ENCODE results near the gene FCHSD1. TPM values are rescaled to one million over a fixed set of nuclear protein-coding genes. Genes with fewer than 3 reads are reported as not detected.

Gene FCHSD1
- polyA plus RNA-seq, 4 donors: 8.3 to 22.0 (median 13.6) TPM

DNA sequence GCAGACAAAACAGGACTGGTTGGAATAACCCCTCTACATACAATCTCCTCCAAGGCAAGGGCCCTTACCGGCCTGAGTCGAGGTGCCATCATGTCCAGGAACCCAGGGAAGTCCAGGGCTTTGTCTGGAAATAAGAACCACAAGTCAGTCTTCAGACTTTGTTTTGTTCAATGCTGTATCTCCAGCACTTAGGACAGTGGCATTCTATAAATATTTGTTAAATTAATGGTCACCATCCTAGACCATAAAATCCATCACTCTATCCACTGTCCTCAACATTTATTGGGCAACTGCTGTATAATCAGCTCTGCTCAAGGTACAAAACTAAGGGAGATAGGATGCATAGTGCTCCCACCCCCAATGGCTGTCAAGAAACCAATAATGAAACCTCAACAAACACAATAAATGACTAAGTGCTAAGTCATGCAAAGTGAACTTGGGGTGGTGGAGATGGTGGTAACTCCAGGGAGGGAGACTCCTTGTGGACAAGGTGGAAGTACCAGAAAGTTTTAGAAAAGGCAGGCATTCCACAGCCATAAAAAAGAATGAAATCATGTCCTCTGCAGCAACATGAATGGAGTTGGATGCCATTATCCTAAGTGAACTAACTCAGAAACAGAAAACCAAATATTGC is 9.5 kb downstream of the FCHSD1 start:
- H3K36me3 ChIP-seq (ENCODE audit: control insufficient read depth in 3 of 3, insufficient read depth in 2 of 3, low read depth in 1 of 3, low read length in 3 of 3): peaks cover 0 to 49% (median 4%) of the 10 kb centered on the region in 3 donors
- peaks cover 0 to 11% (median 0%) of the 10 kb centered on the region in 3 donors for H3K4me1 ChIP-seq (ENCODE audit: control insufficient read depth in 3 of 3, insufficient read depth in 2 of 3, low read depth in 1 of 3, low read length in 2 of 3)
- peaks cover 0 to 16% (median 0%) of the 10 kb centered on the region in 3 donors for H3K27me3 ChIP-seq (ENCODE audit: control insufficient read depth in 3 of 3, insufficient read depth in 3 of 3, low read length in 3 of 3)
- WGBS, 3 donors: 86 to 94% (median 90%) methylated on average over 2 of the region's 2 CpGs
- H3K27ac ChIP-seq (ENCODE audit: low read depth in 1 of 3, low read length in 2 of 3): no peak overlapping the region
- FAIRE-seq: no peak
- H3K9me3 ChIP-seq (ENCODE audit: control insufficient read depth in 2 of 2, insufficient read depth in 1 of 2, low read depth in 1 of 2, low read length in 1 of 2): no peaks in the 10 kb centered on the region
- peak; percentile 61 to 70 for DNase-seq
- no peak overlapping the region for H3K4me3 ChIP-seq (ENCODE audit: low read depth in 1 of 3, low read length in 3 of 3)

DNA sequence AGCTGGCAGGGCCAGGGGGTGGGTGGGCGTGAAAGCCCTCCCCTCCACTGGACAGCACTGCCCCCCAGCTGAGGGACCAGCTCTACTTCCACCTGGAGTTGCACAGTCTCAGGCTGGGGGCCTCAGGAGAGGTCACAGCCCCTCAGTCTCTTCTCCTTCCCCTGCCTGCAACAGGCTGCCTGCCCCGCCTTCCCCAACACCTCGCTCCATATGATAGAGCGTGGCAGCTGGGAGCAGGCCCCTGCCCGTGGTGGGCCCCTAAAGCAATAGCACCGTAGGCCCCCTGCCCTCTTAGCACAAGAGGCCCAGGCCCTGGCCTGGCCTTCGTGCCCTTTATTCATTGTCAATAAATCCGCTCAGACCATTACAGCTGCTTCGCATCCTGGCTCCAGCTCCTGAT is 10.5 kb downstream of the FCHSD1 start:
- H3K27ac ChIP-seq (ENCODE audit: low read depth in 1 of 3, low read length in 2 of 3): no peak overlapping the region
- peaks cover 0 to 42% (median 4%) of the 10 kb centered on the region in 3 donors for H3K36me3 ChIP-seq (ENCODE audit: control insufficient read depth in 3 of 3, insufficient read depth in 2 of 3, low read depth in 1 of 3, low read length in 3 of 3)
- WGBS, 3 donors: 86 to 90% (median 87%) methylated on average over 9 of the region's 9 CpGs
- H3K4me1 ChIP-seq (ENCODE audit: control insufficient read depth in 3 of 3, insufficient read depth in 2 of 3, low read depth in 1 of 3, low read length in 2 of 3): peaks cover 0 to 14% (median 0%) of the 10 kb centered on the region in 3 donors
- no peak for DNase-seq
- H3K9me3 ChIP-seq (ENCODE audit: control insufficient read depth in 2 of 2, insufficient read depth in 1 of 2, low read depth in 1 of 2, low read length in 1 of 2): no peaks in the 10 kb centered on the region
- H3K27me3 ChIP-seq (ENCODE audit: control insufficient read depth in 3 of 3, insufficient read depth in 3 of 3, low read length in 3 of 3): peaks cover 0 to 16% (median 0%) of the 10 kb centered on the region in 3 donors
- no peak for FAIRE-seq
- no peak overlapping the region for H3K4me3 ChIP-seq (ENCODE audit: low read depth in 1 of 3, low read length in 3 of 3)

DNA sequence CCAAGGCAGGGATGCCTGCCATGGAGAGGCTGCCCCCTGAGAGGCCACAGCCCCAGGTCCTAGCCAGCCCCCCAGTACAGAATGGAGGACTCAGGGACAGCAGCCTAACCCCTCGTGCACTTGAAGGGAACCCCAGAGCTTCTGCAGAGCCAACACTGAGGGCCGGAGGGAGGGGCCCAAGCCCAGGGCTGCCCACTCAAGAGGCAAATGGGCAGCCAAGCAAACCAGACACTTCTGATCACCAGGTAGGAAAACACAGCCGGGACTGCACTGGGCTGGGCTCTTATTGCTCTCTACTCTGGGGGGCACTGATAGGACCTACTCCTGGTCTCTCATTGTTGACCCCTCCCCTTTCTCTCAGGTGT is 11.2 kb downstream of the FCHSD1 start:
- H3K27me3 ChIP-seq (ENCODE audit: control insufficient read depth in 3 of 3, insufficient read depth in 3 of 3, low read length in 3 of 3): peaks cover 0 to 16% (median 0%) of the 10 kb centered on the region in 3 donors
- FAIRE-seq (no peak), DNase-seq (no peak)
- peaks cover 0 to 39% (median 4%) of the 10 kb centered on the region in 3 donors for H3K36me3 ChIP-seq (ENCODE audit: control insufficient read depth in 3 of 3, insufficient read depth in 2 of 3, low read depth in 1 of 3, low read length in 3 of 3)
- WGBS, 3 donors: 80 to 100% (median 90%) methylated on average over 2 to 3 of the region's 3 CpGs
- H3K27ac ChIP-seq (ENCODE audit: low read depth in 1 of 3, low read length in 2 of 3): no peak overlapping the region
- H3K4me3 ChIP-seq (ENCODE audit: low read depth in 1 of 3, low read length in 3 of 3): no peak overlapping the region
- H3K4me1 ChIP-seq (ENCODE audit: control insufficient read depth in 3 of 3, insufficient read depth in 2 of 3, low read depth in 1 of 3, low read length in 2 of 3): peaks cover 0 to 20% (median 0%) of the 10 kb centered on the region in 3 donors
- no peaks in the 10 kb centered on the region for H3K9me3 ChIP-seq (ENCODE audit: control insufficient read depth in 2 of 2, insufficient read depth in 1 of 2, low read depth in 1 of 2, low read length in 1 of 2)

DNA sequence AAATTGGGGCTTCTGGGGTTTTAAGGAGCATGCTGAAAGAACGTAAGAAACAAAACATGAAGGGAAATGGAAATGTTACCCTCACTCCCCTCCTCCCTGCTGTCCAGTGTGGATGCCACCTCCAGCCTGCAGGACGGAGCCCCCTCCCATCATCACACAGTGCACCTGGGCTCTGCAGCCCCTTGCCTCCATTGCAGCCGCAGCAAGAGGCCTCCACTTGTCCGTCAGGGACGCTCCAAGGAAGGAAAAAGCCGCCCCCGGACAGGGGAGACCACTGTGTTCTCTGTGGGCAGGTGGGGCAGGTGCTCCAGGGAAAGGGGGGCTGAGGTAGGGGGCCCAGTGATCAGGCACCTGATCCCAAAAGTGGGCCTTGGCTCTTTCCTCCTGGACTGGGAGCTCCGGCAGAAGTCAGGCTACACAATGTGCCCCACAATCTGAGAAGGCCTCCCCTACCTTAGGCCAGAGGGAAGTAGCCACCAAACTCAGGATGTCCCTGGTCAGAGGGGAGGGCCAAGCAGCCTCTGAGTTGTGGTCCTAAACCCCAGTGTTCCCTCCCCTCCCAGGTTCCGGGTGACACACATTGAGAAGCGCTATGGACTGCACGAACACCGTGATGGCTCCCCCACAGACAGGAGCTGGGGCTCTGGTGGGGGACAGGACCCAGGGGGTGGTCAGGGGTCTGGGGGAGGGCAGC is 11.7 kb downstream of the FCHSD1 start:
- FAIRE-seq: no peak
- H3K27ac ChIP-seq (ENCODE audit: low read depth in 1 of 3, low read length in 2 of 3): no peak overlapping the region
- no peak for DNase-seq
- WGBS, 3 donors: 92 to 95% (median 95%) methylated on average over 12 of the region's 12 CpGs
- peaks cover 0 to 37% (median 3%) of the 10 kb centered on the region in 3 donors for H3K36me3 ChIP-seq (ENCODE audit: control insufficient read depth in 3 of 3, insufficient read depth in 2 of 3, low read depth in 1 of 3, low read length in 3 of 3)
- H3K4me1 ChIP-seq (ENCODE audit: control insufficient read depth in 3 of 3, insufficient read depth in 2 of 3, low read depth in 1 of 3, low read length in 2 of 3): peaks cover 0 to 24% (median 0%) of the 10 kb centered on the region in 3 donors
- H3K27me3 ChIP-seq (ENCODE audit: control insufficient read depth in 3 of 3, insufficient read depth in 3 of 3, low read length in 3 of 3): peaks cover 0 to 16% (median 0%) of the 10 kb centered on the region in 3 donors
- H3K9me3 ChIP-seq (ENCODE audit: control insufficient read depth in 2 of 2, insufficient read depth in 1 of 2, low read depth in 1 of 2, low read length in 1 of 2): no peaks in the 10 kb centered on the region
- no peak overlapping the region for H3K4me3 ChIP-seq (ENCODE audit: low read depth in 1 of 3, low read length in 3 of 3)

DNA sequence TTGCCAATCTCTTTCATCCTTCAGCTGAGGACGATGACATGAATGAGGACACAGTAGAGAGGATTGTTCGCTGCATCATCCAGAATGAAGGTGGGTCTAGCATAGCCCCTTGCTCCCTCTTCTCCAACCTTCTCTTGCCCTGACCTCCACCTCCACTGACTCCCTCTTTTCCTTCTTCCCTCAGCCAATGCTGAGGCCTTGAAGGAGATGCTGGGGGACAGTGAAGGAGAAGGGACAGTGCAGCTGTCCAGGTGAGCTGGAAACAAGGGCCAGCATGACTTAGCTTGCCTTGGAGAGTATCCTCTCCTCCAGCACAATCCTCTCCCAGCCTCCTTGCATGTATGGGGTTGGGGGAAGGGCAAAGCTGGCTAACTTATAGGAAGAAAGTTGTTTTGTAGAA is 12.4 kb downstream of the FCHSD1 start:
- Histone ChIP-seq H3K36me3 (ENCODE audit: control insufficient read depth in 3 of 3, insufficient read depth in 2 of 3, low read depth in 1 of 3, low read length in 3 of 3) (peaks cover 0 to 29% (median 0%) of the 10 kb centered on the region in 3 donors), H3K9me3 (ENCODE audit: control insufficient read depth in 2 of 2, insufficient read depth in 1 of 2, low read depth in 1 of 2, low read length in 1 of 2) (no peaks in the 10 kb centered on the region), H3K27me3 (ENCODE audit: control insufficient read depth in 3 of 3, insufficient read depth in 3 of 3, low read length in 3 of 3) (peaks cover 0 to 16% (median 0%) of the 10 kb centered on the region in 3 donors), H3K4me1 (ENCODE audit: control insufficient read depth in 3 of 3, insufficient read depth in 2 of 3, low read depth in 1 of 3, low read length in 2 of 3) (peaks cover 0 to 24% (median 0%) of the 10 kb centered on the region in 3 donors), H3K27ac (ENCODE audit: low read depth in 1 of 3, low read length in 2 of 3) (no peak overlapping the region), H3K4me3 (ENCODE audit: low read depth in 1 of 3, low read length in 3 of 3) (no peak overlapping the region)
- no peak for DNase-seq
- FAIRE-seq: no peak
- 79 to 94% (median 94%) methylated on average over 2 of the region's 2 CpGs for WGBS, 3 donors

DNA sequence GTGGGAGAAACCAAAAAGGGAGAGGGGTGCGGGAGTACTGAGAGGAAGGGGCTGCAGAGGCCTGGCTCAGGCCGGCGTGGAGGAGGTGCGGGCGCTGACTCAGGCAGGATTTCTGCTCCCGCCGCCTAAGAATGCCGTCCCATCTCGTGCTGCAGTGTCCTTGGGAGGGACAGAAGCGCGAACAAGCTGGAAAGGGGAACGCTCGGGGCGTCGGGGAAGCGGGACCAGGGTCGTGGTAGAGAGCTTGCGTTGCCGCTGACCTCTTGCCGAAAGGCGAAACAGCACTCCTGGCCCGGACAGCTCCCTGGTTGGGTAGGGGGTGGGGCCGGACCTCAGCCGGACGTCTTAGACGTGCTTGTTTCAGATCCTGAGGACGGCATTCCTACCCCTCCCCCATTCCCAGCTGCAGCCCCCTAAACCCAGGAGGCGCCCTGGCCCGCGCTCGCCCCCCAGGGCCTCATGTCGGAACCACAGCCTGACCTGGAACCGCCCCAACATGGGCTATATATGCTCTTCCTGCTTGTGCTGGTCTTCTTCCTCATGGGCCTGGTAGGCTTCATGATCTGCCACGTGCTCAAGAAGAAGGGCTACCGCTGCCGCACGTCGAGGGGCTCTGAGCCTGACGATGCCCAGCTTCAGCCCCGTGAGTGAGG is 13.3 kb downstream of the FCHSD1 start:
- Histone ChIP-seq H3K27me3 (ENCODE audit: control insufficient read depth in 3 of 3, insufficient read depth in 3 of 3, low read length in 3 of 3) (peaks cover 0 to 16% (median 0%) of the 10 kb centered on the region in 3 donors), H3K4me3 (ENCODE audit: low read depth in 1 of 3, low read length in 3 of 3) (peak overlapping the region; percentile 84 to 100 (median 84)), H3K27ac (ENCODE audit: low read depth in 1 of 3, low read length in 2 of 3) (no peak overlapping the region), H3K4me1 (ENCODE audit: control insufficient read depth in 3 of 3, insufficient read depth in 2 of 3, low read depth in 1 of 3, low read length in 2 of 3) (peaks cover 0 to 24% (median 0%) of the 10 kb centered on the region in 3 donors), H3K9me3 (ENCODE audit: control insufficient read depth in 2 of 2, insufficient read depth in 1 of 2, low read depth in 1 of 2, low read length in 1 of 2) (no peaks in the 10 kb centered on the region), H3K36me3 (ENCODE audit: control insufficient read depth in 3 of 3, insufficient read depth in 2 of 3, low read depth in 1 of 3, low read length in 3 of 3) (peaks cover 0 to 24% (median 0%) of the 10 kb centered on the region in 3 donors)
- 4 to 6% (median 5%) methylated on average over 37 to 40 of the region's 40 CpGs for whole genome bisulfite sequencing, 3 donors
- FAIRE-seq (no peak), DNase-seq (peak; percentile 38 to 66)

DNA sequence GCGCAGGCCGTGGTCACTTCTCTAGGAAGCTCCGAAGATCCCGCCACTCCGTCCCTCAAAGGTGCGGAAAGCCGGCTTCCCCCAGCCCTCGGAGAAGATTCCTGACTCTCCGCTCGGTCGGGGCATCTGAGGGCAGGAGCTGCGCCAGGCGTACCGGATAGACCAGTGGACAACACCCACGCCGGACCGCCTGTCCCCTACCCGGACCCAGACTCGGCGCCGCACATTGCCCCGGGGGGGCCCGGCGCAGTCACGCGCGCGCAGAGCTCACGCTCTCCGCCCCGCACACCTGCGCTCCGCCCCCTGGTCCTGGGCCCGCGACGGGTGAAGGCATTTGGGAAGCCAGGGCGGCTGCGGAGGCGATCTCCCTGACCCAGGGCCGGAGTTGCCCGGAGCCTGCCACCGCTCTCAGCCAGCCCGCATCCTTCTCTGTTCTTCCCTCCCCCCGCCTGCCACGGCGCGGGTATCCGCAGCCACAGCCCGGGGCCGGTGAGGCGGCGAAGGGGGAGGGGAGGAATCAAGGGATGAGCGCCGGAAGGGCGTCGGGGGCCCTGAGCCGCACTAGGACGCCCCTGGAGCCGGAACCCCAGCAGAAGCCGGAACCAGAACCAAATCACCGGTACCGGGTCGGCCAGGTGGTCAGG is 14.0 kb downstream of the FCHSD1 start:
- Histone ChIP-seq H3K4me1 (ENCODE audit: control insufficient read depth in 3 of 3, insufficient read depth in 2 of 3, low read depth in 1 of 3, low read length in 2 of 3) (peaks cover 0 to 24% (median 0%) of the 10 kb centered on the region in 3 donors), H3K27ac (ENCODE audit: low read depth in 1 of 3, low read length in 2 of 3) (peak overlapping the region in 2 of 3 donors; percentile 25 to 33), H3K4me3 (ENCODE audit: low read depth in 1 of 3, low read length in 3 of 3) (peak overlapping the region; percentile 84 to 100 (median 84)), H3K9me3 (ENCODE audit: control insufficient read depth in 2 of 2, insufficient read depth in 1 of 2, low read depth in 1 of 2, low read length in 1 of 2) (no peaks in the 10 kb centered on the region), H3K27me3 (ENCODE audit: control insufficient read depth in 3 of 3, insufficient read depth in 3 of 3, low read length in 3 of 3) (peaks cover 0 to 16% (median 0%) of the 10 kb centered on the region in 3 donors), H3K36me3 (ENCODE audit: control insufficient read depth in 3 of 3, insufficient read depth in 2 of 3, low read depth in 1 of 3, low read length in 3 of 3) (peaks cover 0 to 24% (median 2%) of the 10 kb centered on the region in 3 donors)
- WGBS, 3 donors: 0 to 1% (median 0%) methylated on average over 50 to 63 of the region's 63 CpGs
- FAIRE-seq (no peak), DNase-seq (peak in 1 of 2 donors; percentile 52)
